NCI-H748 (cell line): ENCODE measurements around the gene DNAH2.
"Not testable (repeated sequence)": the region's sequence is repeated elsewhere in the genome, so short reads cannot be mapped to it uniquely, and the experiment has no call there.

Experiments used
- DNase-seq: peaks from one replicate; lab custom pipeline; 2025; ENCODE audit not compliant: unreplicated experiment; lab: John Stamatoyannopoulos, UW

Gene DNAH2

GRCh38 chr17:7864384-7864783 is 146.8 kb downstream of the DNAH2 start:
- DNase-seq, result not testable (repeated sequence)

- DNase-seq, result no peak
Observed at GRCh38 chr17:7864995-7865650, 147.6 kb downstream of the DNAH2 start.

GRCh38 chr17:7867881-7868329 is 150.4 kb downstream of the DNAH2 start:
- DNase-seq, result no peak

- DNase-seq, result no peak
Observed at GRCh38 chr17:7873051-7873450, 155.5 kb downstream of the DNAH2 start.

- no peak for DNase-seq
Observed at GRCh38 chr17:7875804-7876370, 158.3 kb downstream of the DNAH2 start.

- DNase-seq, result no peak
Observed at GRCh38 chr17:7878234-7878633, 160.7 kb downstream of the DNAH2 start.

- no peak for DNase-seq
Observed at GRCh38 chr17:7880076-7880868, 162.7 kb downstream of the DNAH2 start.

GRCh38 chr17:7881276-7882054 is 163.9 kb downstream of the DNAH2 start:
- DNase-seq, result peak; percentile 49

- peak; percentile 49 for DNase-seq
Observed at GRCh38 chr17:7882068-7882467, 164.5 kb downstream of the DNAH2 start.

- DNase-seq, result no peak
Observed at GRCh38 chr17:7882629-7883028, 165.1 kb downstream of the DNAH2 start.
